Psoas muscle (tissue), 8 donors: Measurements from ENCODE around the gene HACD1. TPM values are rescaled to one million over a fixed set of nuclear protein-coding genes. Genes with fewer than 3 reads are reported as not detected.
"Not testable (repeated sequence)": the region's sequence is repeated elsewhere in the genome, so short reads cannot be mapped to it uniquely, and the experiment has no call there.

Experiments
- ATAC-seq, 4 donors: fragments of 200-7000 bp; cut with Tn5 transposase; one replicate each; pipeline ENCODE4 v1.9.1; 2020; ENCODE audit warnings: moderate library complexity in 3 of 4, mild to moderate bottlenecking in 2 of 4
- DNase-seq, 2 donors: peaks; one replicate each; pipeline ENCODE4 v3.0.0-alpha.2; 2020
- H3K27ac ChIP-seq: fragments of 200-600 bp; one replicate; pipeline ENCODE4 v1.8.0; 2022
- H3K27me3 ChIP-seq, 3 donors: fragments of 200-600 bp in 1 of 3; one replicate each; pipeline versions ENCODE4 v1.6.1 to v1.8.0; 2013 to 2022; ENCODE audit warnings: low read length in 2 of 3, mild to moderate bottlenecking in 2 of 3, moderate library complexity in 1 of 3; ENCODE audit not compliant: insufficient read depth in 3 of 3
- H3K36me3 ChIP-seq, 2 donors: fragments of 200-600 bp in 1 of 2; one replicate each; pipeline versions ENCODE4 v1.6.1 to v1.8.0; 2013 to 2022; ENCODE audit warnings: low read depth in 1 of 2, mild to moderate bottlenecking in 1 of 2, moderate library complexity in 1 of 2; ENCODE audit not compliant: insufficient read depth in 1 of 2
- H3K4me1 ChIP-seq: fragments of 200-600 bp; one replicate; pipeline ENCODE4 v1.8.0; 2022
- H3K4me3 ChIP-seq: fragments of 200-600 bp; one replicate; pipeline ENCODE4 v1.8.0; 2022; ENCODE audit warnings: mild to moderate bottlenecking
- H3K9me3 ChIP-seq: fragments of 200-600 bp; one replicate; pipeline ENCODE4 v1.8.0; 2022
- WGBS, 3 donors: extraction: QIAGEN DNeasy Blood & Tissue Kit; methylation state at CpG; one replicate each; pipeline versions ENCODE4 v1.1.6 to v1.1.7; 2013; 5-methylcytosine and 5-hydroxymethylcytosine counted together
- intact Hi-C, 2 donors: fragments of 100-400 bp; cut with DNase I; formaldehyde crosslinking; loops; one replicate each; pipeline versions ENCODE4 v1.11.0 to v1.14.2; 2022
- polyA plus RNA-seq, 3 donors: library from polyadenylated mRNA; stranded (reverse); fragments of 200-250 nt; gene quantifications; one replicate each; pipeline ENCODE4 v1.2.3, GENCODE V29; 2013
- total RNA-seq, 4 donors: library from RNA; stranded (reverse); fragmentation: NEBNext Ultra II Directional in 2 of 4; extraction: Animal tissue kit (Norgen Biotek cat#: 25700) in 2 of 4; gene quantifications; one replicate each; pipeline versions ENCODE4 v1.2.1 to v1.2.4, GENCODE V29; 2021 to 2023
- TF ChIP-seq, protein P1 (sequence below): fragments of 200-600 bp; IDR thresholded peaks from one replicate; pipeline ENCODE4 v1.8.0; 2022; ENCODE audit warnings: antibody characterized with exemption
- donor health status: healthy with polysubstance abuse.
- donor health status: DM: no; HTN: no; CAD: no; lungs with moderate emphysema.
- donor health status: Bipolar disorder and iron deficiency.
- donor health status: healthy.
- donor health status: DM: yes; HTN: yes; CAD: no.
- donor health status: DM: no; HTN: no; CAD: no.
- donor health status: DM: no; HTN: no; CAD: no.
- donor health status: DM: yes; HTN: yes; CAD: no.

HACD1 gene
- total and polyA plus RNA-seq, 7 donors, result 23.4 to 61.8 (median 35.7) TPM

DNA sequence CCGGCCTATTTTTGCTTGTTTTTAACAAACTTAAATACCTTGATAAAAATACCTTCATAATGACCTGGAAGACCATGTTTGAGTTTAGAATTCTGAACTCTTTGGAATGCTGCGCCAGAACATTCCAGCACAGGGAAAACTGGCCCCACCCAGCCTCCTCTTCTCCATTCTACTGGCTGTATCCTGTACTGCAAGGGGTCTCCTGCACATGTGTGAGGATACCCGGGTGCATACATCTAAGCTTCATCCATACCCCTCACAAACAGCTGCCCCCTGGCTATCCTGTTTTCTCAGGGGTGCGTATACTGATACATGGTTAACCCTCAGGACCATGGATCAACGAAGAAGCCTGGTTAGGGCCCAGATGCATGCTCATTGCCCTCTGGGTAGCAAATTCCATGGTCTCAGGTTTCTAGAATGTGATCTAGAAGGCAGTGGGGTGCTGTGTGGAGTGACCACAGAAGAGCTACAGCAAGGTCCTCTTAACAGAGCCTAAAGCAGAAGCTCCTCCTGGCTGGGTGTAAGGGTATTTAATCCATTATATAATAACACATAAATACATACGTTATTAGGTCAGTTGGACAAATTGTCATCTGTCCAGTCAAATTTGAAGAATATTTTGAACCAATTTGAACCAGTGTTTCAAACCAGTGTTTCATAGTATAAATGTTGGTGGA lies 26.1 kb downstream of the HACD1 start:
- ATAC-seq (peak in 2 of 4 donors; percentile 39 to 40), DNase-seq (no peak)
- Histone ChIP-seq H3K4me3 (no peak overlapping the region), H3K4me1 (peaks cover 3% of the 10 kb centered on the region), H3K27ac (no peak overlapping the region), H3K36me3 (peaks cover 0 to 32% of the 10 kb centered on the region in 2 donors), H3K9me3 (no peaks in the 10 kb centered on the region), H3K27me3 (no peaks in the 10 kb centered on the region)
- intact Hi-C loops, result no loop called here
- 73 to 83% (median 80%) methylated on average over 6 of the region's 6 CpGs for WGBS, 3 donors
- TF ChIP-seq, protein P1, sequence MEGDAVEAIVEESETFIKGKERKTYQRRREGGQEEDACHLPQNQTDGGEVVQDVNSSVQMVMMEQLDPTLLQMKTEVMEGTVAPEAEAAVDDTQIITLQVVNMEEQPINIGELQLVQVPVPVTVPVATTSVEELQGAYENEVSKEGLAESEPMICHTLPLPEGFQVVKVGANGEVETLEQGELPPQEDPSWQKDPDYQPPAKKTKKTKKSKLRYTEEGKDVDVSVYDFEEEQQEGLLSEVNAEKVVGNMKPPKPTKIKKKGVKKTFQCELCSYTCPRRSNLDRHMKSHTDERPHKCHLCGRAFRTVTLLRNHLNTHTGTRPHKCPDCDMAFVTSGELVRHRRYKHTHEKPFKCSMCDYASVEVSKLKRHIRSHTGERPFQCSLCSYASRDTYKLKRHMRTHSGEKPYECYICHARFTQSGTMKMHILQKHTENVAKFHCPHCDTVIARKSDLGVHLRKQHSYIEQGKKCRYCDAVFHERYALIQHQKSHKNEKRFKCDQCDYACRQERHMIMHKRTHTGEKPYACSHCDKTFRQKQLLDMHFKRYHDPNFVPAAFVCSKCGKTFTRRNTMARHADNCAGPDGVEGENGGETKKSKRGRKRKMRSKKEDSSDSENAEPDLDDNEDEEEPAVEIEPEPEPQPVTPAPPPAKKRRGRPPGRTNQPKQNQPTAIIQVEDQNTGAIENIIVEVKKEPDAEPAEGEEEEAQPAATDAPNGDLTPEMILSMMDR, result no peak

DNA sequence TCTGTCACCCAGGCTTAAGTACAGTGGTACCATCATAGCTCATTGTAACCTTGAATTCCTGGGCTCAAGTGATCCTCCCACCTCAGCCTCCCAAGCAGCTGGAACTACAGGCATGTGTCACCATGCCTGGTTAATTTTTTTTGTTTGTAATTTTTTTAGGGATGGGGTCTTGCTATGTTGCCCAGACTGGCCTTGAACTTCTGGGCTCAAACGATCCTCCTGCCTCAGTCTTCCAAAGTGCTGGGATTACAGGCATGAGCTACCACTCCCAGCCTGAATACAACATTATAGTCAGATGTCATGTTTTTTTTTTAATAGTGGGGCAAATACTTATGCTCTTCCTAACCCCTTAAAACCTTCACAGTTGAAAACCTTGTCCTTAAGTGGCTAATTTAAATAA lies 27.9 kb downstream of the HACD1 start:
- H3K9me3 ChIP-seq, ATAC-seq, DNase-seq, H3K27me3 ChIP-seq, H3K4me1 ChIP-seq, intact Hi-C loops, H3K4me3 ChIP-seq, H3K27ac ChIP-seq: not testable (repeated sequence)
- 84 to 100% (median 86%) methylated on average over 1 of the region's 1 CpG for WGBS, 3 donors
- H3K36me3 ChIP-seq, result peaks cover 0 to 16% of the 10 kb centered on the region in 2 donors

DNA sequence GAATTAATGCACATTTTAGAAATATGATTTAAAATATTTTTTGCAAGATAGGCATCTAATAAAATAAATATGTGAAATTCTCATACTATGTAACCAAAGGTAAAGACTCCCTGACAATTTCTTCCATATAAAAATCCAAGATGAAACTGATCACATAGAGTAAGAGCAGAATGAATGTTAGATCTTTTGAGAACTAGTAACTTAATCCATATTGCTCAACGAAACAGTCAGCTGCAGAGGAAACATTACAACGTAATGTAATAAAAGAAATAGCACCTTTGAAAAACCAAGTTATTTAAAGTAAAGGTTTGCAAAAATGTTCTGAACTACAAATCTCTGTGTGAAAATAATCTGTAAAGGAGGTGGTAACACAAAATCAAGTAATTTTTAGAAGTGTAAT lies 28.8 kb downstream of the HACD1 start:
- peak in 1 of 4 donors; percentile 69 for ATAC-seq
- no peak overlapping the region for H3K4me3 ChIP-seq
- H3K36me3 ChIP-seq, result peaks cover 0 to 7% of the 10 kb centered on the region in 2 donors
- H3K9me3 ChIP-seq, result no peaks in the 10 kb centered on the region
- H3K27ac ChIP-seq, result no peak overlapping the region
- no peaks in the 10 kb centered on the region for H3K27me3 ChIP-seq
- H3K4me1 ChIP-seq, result peaks cover 3% of the 10 kb centered on the region
- 17 to 34% (median 26%) methylated on average over 2 of the region's 2 CpGs for WGBS, 3 donors
- intact Hi-C loops, result no loop called here
- TF ChIP-seq, protein P1, result no peak
- DNase-seq, result no peak

GRCh38 chr10:17587321-17587720 lies 29.9 kb downstream of the HACD1 start:
- DNase-seq, intact Hi-C loops, H3K9me3 ChIP-seq, H3K4me3 ChIP-seq, H3K27me3 ChIP-seq, H3K36me3 ChIP-seq, H3K4me1 ChIP-seq, H3K27ac ChIP-seq, ATAC-seq: not testable (repeated sequence)
- 80 to 92% (median 84%) methylated on average over 6 of the region's 6 CpGs for WGBS, 3 donors

DNA sequence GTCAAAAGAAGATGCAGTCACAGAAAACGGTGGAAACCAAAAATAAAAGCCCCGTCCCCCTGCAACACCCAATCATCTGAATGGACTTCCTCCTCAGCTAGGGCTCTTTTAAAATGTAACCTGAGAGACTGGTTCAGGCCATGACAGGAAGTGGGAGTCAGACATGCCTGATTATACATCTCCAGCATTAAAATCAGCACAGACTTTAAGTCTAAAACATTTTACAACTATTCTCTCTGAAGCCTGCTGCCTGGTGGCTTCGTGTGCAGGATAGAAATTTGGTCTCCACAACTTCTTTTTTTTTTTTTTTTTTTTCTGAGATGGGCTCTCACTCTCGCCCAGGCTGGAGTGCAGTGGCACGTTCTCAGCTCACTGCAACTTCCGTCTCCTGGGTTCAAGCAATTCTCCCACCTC lies 30.3 kb downstream of the HACD1 start:
- intact Hi-C loops, result no loop called here
- ATAC-seq (peak in 2 of 4 donors; percentile 25 to 44), DNase-seq (no peak)
- Histone ChIP-seq H3K27ac (no peak overlapping the region), H3K4me1 (peaks cover 3% of the 10 kb centered on the region), H3K9me3 (no peaks in the 10 kb centered on the region), H3K4me3 (no peak overlapping the region), H3K36me3 (no peaks in the 10 kb centered on the region), H3K27me3 (no peaks in the 10 kb centered on the region)
- TF ChIP-seq, protein P1, result no peak
- 14 to 30% (median 29%) methylated on average over 6 of the region's 6 CpGs for WGBS, 3 donors

DNA sequence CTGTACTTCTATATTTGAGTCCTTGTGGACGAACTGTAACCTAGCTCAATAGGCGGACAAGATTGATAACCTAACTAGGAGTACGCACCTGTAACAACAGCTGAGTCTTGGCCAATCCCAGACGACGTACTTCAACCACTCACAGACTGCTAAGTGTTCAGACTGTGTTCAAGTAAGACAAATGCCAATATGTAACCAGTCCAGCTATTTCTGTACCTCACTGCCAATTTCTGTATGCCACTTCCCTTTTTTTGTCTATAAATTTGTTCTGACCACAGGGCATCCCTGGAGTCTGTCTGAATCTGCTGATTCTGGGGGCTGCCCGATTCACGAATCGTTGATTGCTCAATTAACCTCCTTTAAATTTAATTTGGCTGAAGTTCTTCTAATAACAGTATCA lies 32.2 kb downstream of the HACD1 start:
- Histone ChIP-seq H3K27me3 (no peaks in the 10 kb centered on the region), H3K4me3 (no peak overlapping the region), H3K9me3 (no peaks in the 10 kb centered on the region), H3K4me1 (no peaks in the 10 kb centered on the region), H3K36me3 (no peaks in the 10 kb centered on the region), H3K27ac (no peak overlapping the region)
- TF ChIP-seq, protein P1, result no peak
- 72 to 79% (median 73%) methylated on average over 8 of the region's 8 CpGs for WGBS, 3 donors
- ATAC-seq (no peak), DNase-seq (no peak)
- intact Hi-C loops, result no loop called here
